ENCODE data around the gene SAC3D1. TPM values are rescaled to one million over a fixed set of nuclear protein-coding genes. Genes with fewer than 3 reads are reported as not detected.

Gene SAC3D1
- total and polyA plus RNA-seq, 2 of the 8 experiments (the other 6 are each of a cell fraction or from before 2014, with no cell fraction given), result 19.4 to 25.8 TPM

- Histone ChIP-seq H3K79me2 (ENCODE audit: control insufficient read depth in 1 of 2, insufficient read depth in 2 of 2, low read length in 2 of 2) (peaks cover 0 to 3% of the 10 kb centered on the region in 2 experiments; a peak in 1 of 4 replicates), H3K27me3 (replicated peaks in 1 of 4; ENCODE audit: control insufficient read depth in 3 of 4, extremely low read depth in 1 of 4, insufficient read depth in 3 of 4, low read length in 3 of 4) (no peaks in the 10 kb centered on the region), H3K27ac (ENCODE audit: low read depth, low read length) (no peak overlapping the region), H3K4me3 (ENCODE audit: extremely low read depth in 1 of 4, insufficient read depth in 2 of 4, low read depth in 3 of 4, low read length in 4 of 4) (no peak overlapping the region), H4K91ac (replicated peaks; ENCODE audit: insufficient read length, low read length) (no peak overlapping the region), H4K8ac (ENCODE audit: extremely low read depth, insufficient read depth, low read length) (no peak overlapping the region), H3K79me1 (ENCODE audit: low read depth, low read length) (no peaks in the 10 kb centered on the region), H3K18ac (ENCODE audit: extremely low read depth, low read length) (no peak overlapping the region), H2BK12ac (ENCODE audit: low read depth, low read length) (no peak overlapping the region), H3K9ac (replicated peaks in 1 of 4; ENCODE audit: extremely low read depth in 1 of 4, low read depth in 3 of 4, low read length in 3 of 4) (no peak overlapping the region), H2AK5ac (ENCODE audit: low read depth, low read length) (no peak overlapping the region), H2BK20ac (ENCODE audit: low read length) (no peak overlapping the region), H3K23me2 (ENCODE audit: low read depth, low read length) (no peaks in the 10 kb centered on the region), H3K14ac (ENCODE audit: insufficient read length) (no peak overlapping the region), H4K5ac (ENCODE audit: insufficient read length, low read depth, low read length) (no peak overlapping the region), H4K20me1 (replicated peaks in 1 of 2; ENCODE audit: control insufficient read depth in 1 of 2, insufficient read depth in 2 of 2, low read length in 2 of 2) (peaks cover 3 to 7% of the 10 kb centered on the region in 2 experiments), H3K9me3 (ENCODE audit: insufficient read depth in 2 of 2, low read depth in 1 of 2, low read length in 1 of 2) (no peaks in the 10 kb centered on the region), H3K56ac (replicated peaks; ENCODE audit: insufficient read length, low read depth, low read length) (no peak overlapping the region), H3K4me1 (replicated peaks in 1 of 4; ENCODE audit: control insufficient read depth in 3 of 4, insufficient read depth in 4 of 4, low read length in 3 of 4) (no peaks in the 10 kb centered on the region), H3K4ac (replicated peaks; ENCODE audit: insufficient read length, low read depth, low read length) (no peak overlapping the region), H2BK120ac (replicated peaks; ENCODE audit: low read depth, low read length) (no peak overlapping the region), H3K4me2 (ENCODE audit: insufficient read depth in 1 of 2, low read depth in 2 of 2, low read length in 2 of 2) (no peak overlapping the region), H2BK5ac (ENCODE audit: low read depth, low read length) (no peak overlapping the region), H2BK15ac (ENCODE audit: low read length) (no peak overlapping the region), H3K36me3 (ENCODE audit: control insufficient read depth in 2 of 4, insufficient read depth in 4 of 4, low read length in 3 of 4) (peaks cover 3 to 28% (median 18%) of the 10 kb centered on the region in 4 experiments; a peak in 6 of 8 replicates), H3K23ac (ENCODE audit: insufficient read length) (no peak overlapping the region), H2AFZ (ENCODE audit: low read length) (no peak overlapping the region)
- ChIA-PET POLR2A (ENCODE audit: partially characterized antibody) (no interaction called here), CTCF (ENCODE audit: partially characterized antibody) (interaction anchor here (0.6 to 1.8 kb wide), 4 partner anchors 8 to 97 kb away, joined by 3 to 11 read pairs (median 4); partner anchors contain the start of genes ARL2 and SAC3D1)
- TF ChIP-seq RFX5 (IDR thresholded peaks at IDR 0.05; ENCODE audit: borderline replicate concordance, low read depth, low read length) (no peak), NANOG (IDR thresholded peaks at IDR 0.05; ENCODE audit: insufficient read depth, low read depth, low read length, poor library complexity, severe bottlenecking) (no peak), ZNF274 (IDR thresholded peaks at IDR 0.05; ENCODE audit: borderline replicate concordance, extremely low read depth, low read length) (no peak)
- WGBS, 2 experiments (ENCODE audit: extremely low coverage in 1 of 2, insufficient coverage in 1 of 2, insufficient read length in 1 of 2, insufficient replicate concordance in 2 of 2, low coverage in 1 of 2, low lambda C conversion rate in 2 of 2, missing lambda C conversion rate in 1 of 2), result 91% methylated on average over 11 of the region's 11 CpGs; no CpG with 5 or more reads in 1 of the 2 experiments
- FAIRE-seq, result no peak
- no peak for DNase-seq (ENCODE audit: low read depth in 1 of 2, low spot score in 2 of 2)
Measured at GRCh38 chr11:65021509-65021908, 19.5 kb upstream of the SAC3D1 start.
